ENCODE results near the gene MREG. TPM values are rescaled to one million over a fixed set of nuclear protein-coding genes. Genes with fewer than 3 reads are reported as not detected.

Gene MREG
- 1.8 to 4.5 TPM (median 2.7 TPM) in 3 replicates for total RNA-seq
- long read RNA-seq = 0 reads

- H3K36me3 Mint-ChIP-seq (ENCODE audit: low read depth) = no peaks in the 10 kb centered on the region
- H3K4me3 Mint-ChIP-seq (ENCODE audit: unreplicated experiment) = peak within 1 kb of the TSS; percentile 79
- peaks cover 13% of the 10 kb centered on the region for H3K4me1 Mint-ChIP-seq (ENCODE audit: low read depth)
- no peaks in the 10 kb centered on the region for H3K27me3 Mint-ChIP-seq (ENCODE audit: low read depth)
- no peak within 1 kb of the TSS for H3K27ac Mint-ChIP-seq (ENCODE audit: unreplicated experiment)
- peak; percentile 84 for TF ChIP-seq CTCF (IDR thresholded peaks at IDR 0.05)
- H3K9me3 Mint-ChIP-seq (ENCODE audit: low read depth) = no peaks in the 10 kb centered on the region
- DNase-seq (ENCODE audit: low spot score) = no peak
Measured at GRCh38 chr2:216013080-216013909, at the start of gene MREG. Gene MREG (minus strand): TSS chr2:216013551. CDS start chr2:216013327, 224 bp downstream.

GRCh38 chr2:216059233-216059834 is 46.0 kb upstream of the MREG start:
- H3K4me3 Mint-ChIP-seq (ENCODE audit: unreplicated experiment) = no peak overlapping the region

GRCh38 chr2:216057688-216058193 is 44.4 kb upstream of the MREG start:
- Mint-ChIP-seq H3K36me3 (ENCODE audit: low read depth) (peaks cover 2% of the 10 kb centered on the region), H3K4me1 (ENCODE audit: low read depth) (peaks cover 11% of the 10 kb centered on the region), H3K4me3 (ENCODE audit: unreplicated experiment) (no peak overlapping the region), H3K9me3 (ENCODE audit: low read depth) (no peaks in the 10 kb centered on the region), H3K27ac (ENCODE audit: unreplicated experiment) (peak overlapping the region; percentile 38), H3K27me3 (ENCODE audit: low read depth) (no peaks in the 10 kb centered on the region)
- DNase-seq (ENCODE audit: low spot score) = no peak
- TF ChIP-seq CTCF (IDR thresholded peaks at IDR 0.05) = no peak

More at GRCh38 chr2:216059233-216059834, 46.0 kb upstream of the MREG start:
- H3K4me1 Mint-ChIP-seq (ENCODE audit: low read depth) = peaks cover 11% of the 10 kb centered on the region
- no peaks in the 10 kb centered on the region for H3K27me3 Mint-ChIP-seq (ENCODE audit: low read depth)
- peaks cover 2% of the 10 kb centered on the region for H3K36me3 Mint-ChIP-seq (ENCODE audit: low read depth)
- DNase-seq (ENCODE audit: low spot score) = no peak
- H3K27ac Mint-ChIP-seq (ENCODE audit: unreplicated experiment) = no peak overlapping the region
- peak; percentile 47 for TF ChIP-seq CTCF (IDR thresholded peaks at IDR 0.05)
- no peaks in the 10 kb centered on the region for H3K9me3 Mint-ChIP-seq (ENCODE audit: low read depth)

- no peak for DNase-seq (ENCODE audit: low spot score)
- Mint-ChIP-seq H3K27ac (ENCODE audit: unreplicated experiment) (no peak overlapping the region), H3K9me3 (ENCODE audit: low read depth) (peaks cover 4% of the 10 kb centered on the region), H3K27me3 (ENCODE audit: low read depth) (no peaks in the 10 kb centered on the region), H3K4me1 (ENCODE audit: low read depth) (peaks cover 11% of the 10 kb centered on the region), H3K36me3 (ENCODE audit: low read depth) (peaks cover 4% of the 10 kb centered on the region), H3K4me3 (ENCODE audit: unreplicated experiment) (no peak overlapping the region)
- no peak for TF ChIP-seq CTCF (IDR thresholded peaks at IDR 0.05)
Measured at GRCh38 chr2:216056739-216057138, 43.4 kb upstream of the MREG start.

GRCh38 chr2:216055680-216056079 is 42.3 kb upstream of the MREG start:
- Mint-ChIP-seq H3K4me3 (ENCODE audit: unreplicated experiment) (no peak overlapping the region), H3K27ac (ENCODE audit: unreplicated experiment) (no peak overlapping the region)
- TF ChIP-seq CTCF (IDR thresholded peaks at IDR 0.05) = no peak

More at GRCh38 chr2:216055680-216056079, 42.3 kb upstream of the MREG start:
- Mint-ChIP-seq H3K9me3 (ENCODE audit: low read depth) (peaks cover 4% of the 10 kb centered on the region), H3K4me1 (ENCODE audit: low read depth) (peaks cover 11% of the 10 kb centered on the region), H3K36me3 (ENCODE audit: low read depth) (peaks cover 4% of the 10 kb centered on the region), H3K27me3 (ENCODE audit: low read depth) (no peaks in the 10 kb centered on the region)
- DNase-seq (ENCODE audit: low spot score) = no peak
